Transverse colon (tissue), 4 donors: Measurements from ENCODE around the gene TRDN.

Experiments used
- CTCF ChIP-seq, 5 experiments: fragments of 200-600 bp in 3 of 5; fragments of 450-650 bp in 2 of 5; sonication (generic) in 3 of 5; IDR thresholded peaks; 1 replicate in 2 of 5; 2 replicates in 3 of 5; pipeline ENCODE4 v1.5.1; 2016 to 2017; ENCODE audit warnings: antibody characterized with exemption in 5 of 5, inconsistent platforms in 3 of 5, mild to moderate bottlenecking in 2 of 5, moderate library complexity in 1 of 5
- POLR2A ChIP-seq: fragments of 450-650 bp; IDR thresholded peaks from one replicate; pipeline ENCODE4 v1.6.1; 2016; ENCODE audit warnings: antibody characterized with exemption, mild to moderate bottlenecking, moderate library complexity
- POLR2AphosphoS5 ChIP-seq, 3 donors: sonication (generic); formaldehyde crosslinking; IDR thresholded peaks; one replicate each; pipeline ENCODE4 v1.6.1; 2016; ENCODE audit warnings: antibody characterized with exemption in 3 of 3

GRCh38 chr6:123233336-123233735 is 403.4 kb downstream of the TRDN start:
- TF ChIP-seq POLR2A, result no peak
- no peak for TF ChIP-seq CTCF (IDR thresholded peaks at IDR 0.05)
- TF ChIP-seq POLR2AphosphoS5 (IDR thresholded peaks at IDR 0.05), result no peak
